HepG2 (cell line): ENCODE measurements around the gene PODXL2. TPM values are rescaled to one million over a fixed set of nuclear protein-coding genes. Genes with fewer than 3 reads are reported as not detected.

Experiments
- ARHGAP35 ChIP-seq: sonication (generic); formaldehyde crosslinking; IDR thresholded peaks from 2 replicates; pipeline ENCODE4 v1.9.0; 2022; ENCODE audit warnings: mild to moderate bottlenecking, inconsistent platforms, moderate library complexity, missing genetic modification reagents, borderline replicate concordance
- BCL3 ChIP-seq: sonication (generic); formaldehyde crosslinking; IDR thresholded peaks from 2 replicates; pipeline ENCODE4 v1.5.1; 2020; ENCODE audit warnings: mild to moderate bottlenecking, missing genetic modification reagents, moderate library complexity
- BHLHE40 ChIP-seq: IDR thresholded peaks from 2 replicates; pipeline ENCODE4 v1.6.1; 2011; ENCODE audit warnings: low read length, improper control_type of control experiment
- BRD4 ChIP-seq: sonication (generic); formaldehyde crosslinking; IDR thresholded peaks from 2 replicates; pipeline ENCODE4 v1.4.0; 2020; ENCODE audit warnings: missing genetic modification reagents
- DR1 ChIP-seq: sonication (generic); formaldehyde crosslinking; IDR thresholded peaks from 2 replicates; pipeline ENCODE4 v1.8.0; 2021; ENCODE audit warnings: mild to moderate bottlenecking, missing genetic modification reagents, inconsistent platforms
- ESRRA ChIP-seq: sonication (generic); formaldehyde crosslinking; IDR thresholded peaks from 2 replicates; pipeline ENCODE4 v1.5.1; 2020; ENCODE audit warnings: mild to moderate bottlenecking, low read depth, missing genetic modification reagents
- FOXJ3 ChIP-seq: sonication (generic); formaldehyde crosslinking; IDR thresholded peaks from 2 replicates; pipeline ENCODE4 v1.4.0; 2020; ENCODE audit warnings: missing genetic modification reagents, mild to moderate bottlenecking, borderline replicate concordance
- HBP1 ChIP-seq: IDR thresholded peaks from 2 replicates; pipeline ENCODE4 v1.6.1; 2016; ENCODE audit warnings: low read depth, control low read depth
- LBX2 ChIP-seq: sonication (generic); formaldehyde crosslinking; IDR thresholded peaks from 2 replicates; pipeline ENCODE4 v1.5.0; 2020; ENCODE audit warnings: missing genetic modification reagents, mild to moderate bottlenecking, borderline replicate concordance
- NR2F6 ChIP-seq, 2 experiments: IDR thresholded peaks; 2 replicates each; pipeline ENCODE4 v1.6.1; 2016; ENCODE audit warnings: antibody characterized with exemption in 1 of 2, mild to moderate bottlenecking in 1 of 2
- NRL ChIP-seq: sonication (generic); formaldehyde crosslinking; IDR thresholded peaks from 2 replicates; pipeline ENCODE4 v1.5.0; 2020; ENCODE audit warnings: missing genetic modification reagents, mild to moderate bottlenecking, moderate library complexity, borderline replicate concordance
- PAX8 ChIP-seq: sonication (generic); formaldehyde crosslinking; IDR thresholded peaks from 2 replicates; pipeline ENCODE4 v1.8.0; 2022; ENCODE audit warnings: mild to moderate bottlenecking, missing genetic modification reagents, borderline replicate concordance
- POLR2A ChIP-seq, 2 experiments: IDR thresholded peaks; 2 replicates each; pipeline ENCODE4 v1.6.1; 2011; ENCODE audit warnings: low read depth in 2 of 2, low read length in 2 of 2, mild to moderate bottlenecking in 1 of 2, moderate library complexity in 1 of 2; ENCODE audit not compliant: insufficient read depth in 1 of 2
- SIX1 ChIP-seq: sonication (generic); formaldehyde crosslinking; IDR thresholded peaks from 2 replicates; pipeline ENCODE4 v1.4.0; 2020; ENCODE audit warnings: missing genetic modification reagents, borderline replicate concordance
- SPEN ChIP-seq: sonication (generic); formaldehyde crosslinking; IDR thresholded peaks from 2 replicates; pipeline ENCODE4 v1.5.1; 2020; ENCODE audit warnings: low read depth, mild to moderate bottlenecking, missing genetic modification reagents
- ZC3H4 ChIP-seq: sonication (generic); formaldehyde crosslinking; IDR thresholded peaks from 2 replicates; pipeline ENCODE4 v1.4.0; 2020; ENCODE audit warnings: missing genetic modification reagents, borderline replicate concordance
- ZFP90 ChIP-seq: sonication (generic); formaldehyde crosslinking; IDR thresholded peaks from 2 replicates; pipeline ENCODE4 v1.8.0; 2022; ENCODE audit warnings: missing genetic modification reagents, mild to moderate bottlenecking, inconsistent platforms, borderline replicate concordance
- ZMYM4 ChIP-seq: sonication (generic); formaldehyde crosslinking; IDR thresholded peaks from 2 replicates; pipeline ENCODE4 v1.8.1; 2023; ENCODE audit warnings: mild to moderate bottlenecking, missing genetic modification reagents
- ZNF12 ChIP-seq: sonication (generic); formaldehyde crosslinking; IDR thresholded peaks from 2 replicates; pipeline ENCODE4 v1.5.0; 2020; ENCODE audit warnings: missing genetic modification reagents
- ZNF260 ChIP-seq: sonication (generic); formaldehyde crosslinking; IDR thresholded peaks from 2 replicates; pipeline ENCODE4 v1.4.0; 2020; ENCODE audit warnings: missing genetic modification reagents, low read depth, mild to moderate bottlenecking, borderline replicate concordance
- ZNF530 ChIP-seq: sonication (generic); formaldehyde crosslinking; IDR thresholded peaks from 2 replicates; pipeline ENCODE4 v1.5.0; 2020; ENCODE audit warnings: low read depth, mild to moderate bottlenecking, missing genetic modification reagents
- ZNF546 ChIP-seq: sonication (generic); formaldehyde crosslinking; conservative IDR thresholded peaks from 2 replicates; pipeline ENCODE4 v1.8.1; 2023; ENCODE audit warnings: mild to moderate bottlenecking, missing genetic modification reagents
- ZNF563 ChIP-seq: sonication (generic); formaldehyde crosslinking; IDR thresholded peaks from 2 replicates; pipeline ENCODE4 v1.8.0; 2022; ENCODE audit warnings: mild to moderate bottlenecking, moderate library complexity, missing genetic modification reagents
- ZNF713 ChIP-seq: sonication (generic); formaldehyde crosslinking; IDR thresholded peaks from 2 replicates; pipeline ENCODE4 v1.4.0; 2020; ENCODE audit warnings: mild to moderate bottlenecking, missing genetic modification reagents
- ZNF777 ChIP-seq: sonication (generic); formaldehyde crosslinking; IDR thresholded peaks from 2 replicates; pipeline ENCODE4 v1.4.0; 2020; ENCODE audit warnings: missing genetic modification reagents
- polyA plus RNA-seq, 8 experiments: library from polyadenylated mRNA; depleted of rRNA in 3 of 8; stranded (reverse) in 7 of 8; unstranded in 1 of 8; fragments of >200 nt; fragmentation: Illumina TruSeq in 4 of 8; extraction: Trizol in 4 of 8; gene quantifications; 2 replicates each; pipeline versions ENCODE4 v1.2.1 to v1.2.3, GENCODE V29; 2011 to 2016; ENCODE audit warnings: low read depth in 4 of 8, missing spikeins in 1 of 8, mixed read lengths in 1 of 8; ENCODE audit not compliant: insufficient read depth in 1 of 8
- total RNA-seq, 5 experiments: library from RNA; depleted of rRNA; stranded (reverse); fragments of >200 nt; fragmentation: Illumina TruSeq; extraction: Trizol; gene quantifications; 2 replicates each; pipeline ENCODE4 v1.2.3, GENCODE V29; 2016; ENCODE audit warnings: low read depth in 1 of 5
- TF ChIP-seq, protein P1 (sequence below): sonication (generic); formaldehyde crosslinking; conservative IDR thresholded peaks from 2 replicates; pipeline ENCODE4 v1.4.0; 2020; ENCODE audit warnings: missing genetic modification reagents

The PODXL2 gene
- total and polyA plus RNA-seq, 2 of the 13 experiments (the other 11 are each of a cell fraction or from before 2014, with no cell fraction given), result 20.4 to 25.1 TPM

DNA sequence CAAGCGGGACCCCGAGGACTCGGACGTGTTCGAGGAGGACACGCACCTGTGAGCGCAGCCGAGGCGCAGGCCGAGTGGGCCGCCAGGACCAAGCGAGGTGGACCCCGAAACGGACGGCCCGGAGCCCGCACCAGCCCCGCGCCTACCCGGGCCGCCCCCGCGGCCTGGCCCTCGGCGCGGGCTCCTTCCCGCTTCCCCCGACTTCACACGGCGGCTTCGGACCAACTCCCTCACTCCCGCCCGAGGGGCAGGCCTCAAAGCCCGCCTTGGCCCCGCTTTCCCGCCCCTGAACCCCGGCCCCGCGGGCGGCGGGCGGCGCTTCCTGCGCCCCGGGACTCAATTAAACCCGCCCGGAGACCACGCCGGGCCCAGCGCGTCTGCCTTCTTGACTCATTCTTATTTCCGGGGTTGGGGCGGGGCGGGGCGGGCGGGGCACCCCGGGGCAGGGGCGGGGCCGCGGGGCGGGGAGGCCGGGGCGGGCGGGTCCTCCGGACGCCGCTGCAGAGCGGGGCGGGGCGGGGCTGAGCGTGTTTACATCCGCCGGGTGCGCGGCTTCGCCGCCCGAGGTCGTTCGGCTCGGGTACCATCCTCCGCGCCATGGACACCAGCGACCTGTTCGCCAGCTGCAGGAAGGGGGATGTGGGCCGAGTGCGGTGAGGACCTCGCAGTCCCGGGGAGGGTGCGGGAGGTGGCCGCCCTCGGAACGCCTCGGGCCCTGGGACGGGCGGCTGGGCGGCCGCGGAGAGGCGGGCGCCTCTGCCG is 43.6 kb downstream of the PODXL2 start, which contains the start of gene ABTB1 (continued):
- no peak for TF ChIP-seq ZNF260 (CRISPR knock-in tag)
- TF ChIP-seq NRL (CRISPR knock-in tag), result no peak
- 0 out of 2 replicates have a peak, but pooled peaks have one; percentile 13 for TF ChIP-seq PAX8 (CRISPR knock-in tag)
- no peak for TF ChIP-seq ZMYM4 (CRISPR knock-in tag)
- TF ChIP-seq ZNF563, result peak; percentile 73
- peak; percentile 26; the same call in 1 of the 2 replicates for TF ChIP-seq DR1
- TF ChIP-seq FOXJ3, result no peak
- no peak for TF ChIP-seq SIX1 (CRISPR knock-in tag)
- no peak for TF ChIP-seq ZNF546 (CRISPR knock-in tag)
- TF ChIP-seq ZNF530, result no peak
- TF ChIP-seq, protein P1, sequence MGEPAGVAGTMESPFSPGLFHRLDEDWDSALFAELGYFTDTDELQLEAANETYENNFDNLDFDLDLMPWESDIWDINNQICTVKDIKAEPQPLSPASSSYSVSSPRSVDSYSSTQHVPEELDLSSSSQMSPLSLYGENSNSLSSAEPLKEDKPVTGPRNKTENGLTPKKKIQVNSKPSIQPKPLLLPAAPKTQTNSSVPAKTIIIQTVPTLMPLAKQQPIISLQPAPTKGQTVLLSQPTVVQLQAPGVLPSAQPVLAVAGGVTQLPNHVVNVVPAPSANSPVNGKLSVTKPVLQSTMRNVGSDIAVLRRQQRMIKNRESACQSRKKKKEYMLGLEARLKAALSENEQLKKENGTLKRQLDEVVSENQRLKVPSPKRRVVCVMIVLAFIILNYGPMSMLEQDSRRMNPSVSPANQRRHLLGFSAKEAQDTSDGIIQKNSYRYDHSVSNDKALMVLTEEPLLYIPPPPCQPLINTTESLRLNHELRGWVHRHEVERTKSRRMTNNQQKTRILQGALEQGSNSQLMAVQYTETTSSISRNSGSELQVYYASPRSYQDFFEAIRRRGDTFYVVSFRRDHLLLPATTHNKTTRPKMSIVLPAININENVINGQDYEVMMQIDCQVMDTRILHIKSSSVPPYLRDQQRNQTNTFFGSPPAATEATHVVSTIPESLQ, result no peak
- TF ChIP-seq BCL3 (CRISPR knock-in tag), result no peak
- TF ChIP-seq HBP1 (CRISPR knock-in tag), result no peak
- TF ChIP-seq ZNF777, result peak; percentile 67
- no peak for TF ChIP-seq LBX2
- no peak for TF ChIP-seq BHLHE40
- TF ChIP-seq ZFP90 (CRISPR knock-in tag), result 0 out of 2 replicates have a peak, but pooled peaks have one; percentile 54
- TF ChIP-seq SPEN (CRISPR knock-in tag), result peak; percentile 28; the same call in 1 of the 2 replicates
- TF ChIP-seq ZNF713, result no peak
- TF ChIP-seq BRD4 (CRISPR knock-in tag), result 0 out of 2 replicates have a peak, but pooled peaks have one; percentile 6
- TF ChIP-seq ZNF12, result no peak
- TF ChIP-seq ZC3H4 (CRISPR knock-in tag), result no peak
- peak; percentile 50 to 58 for TF ChIP-seq POLR2A (IDR thresholded peaks at IDR 0.05; ENCODE audit: insufficient read depth in 1 of 2, low read depth in 2 of 2, low read length in 2 of 2)
- TF ChIP-seq NR2F6 (IDR thresholded peaks at IDR 0.05), result no peak
- TF ChIP-seq NR2F6 (CRISPR knock-in tag; IDR thresholded peaks at IDR 0.05), result no peak
- TF ChIP-seq ESRRA (CRISPR knock-in tag), result no peak
- TF ChIP-seq ARHGAP35, result no peak
